8988T (cell line): Measurements from ENCODE around the gene TRAPPC2.

ENCODE experiments used
- DNase-seq: peaks from one replicate; pipeline ENCODE4 v3.0.0; 2011

TRAPPC2 gene

DNA sequence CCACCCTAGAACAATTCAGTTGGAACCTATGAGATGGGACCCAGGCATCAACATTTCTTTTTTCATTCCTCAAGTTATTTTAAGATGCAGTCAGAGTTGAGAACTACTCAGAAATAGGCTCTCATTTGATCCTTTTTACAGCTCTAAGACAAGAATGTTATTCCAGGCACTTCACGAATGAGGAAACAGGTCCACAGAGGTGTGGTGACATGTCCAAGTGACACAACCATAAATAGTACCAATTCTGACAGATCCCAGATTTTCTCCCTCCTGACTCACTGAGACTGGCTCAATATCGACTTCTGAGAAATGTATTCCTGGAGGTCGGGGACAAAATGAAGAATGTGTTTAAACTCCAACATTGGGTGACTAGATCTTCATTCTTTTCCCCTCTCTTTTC lies 70.4 kb downstream of the TRAPPC2 start:
- DNase-seq: no peak

DNA sequence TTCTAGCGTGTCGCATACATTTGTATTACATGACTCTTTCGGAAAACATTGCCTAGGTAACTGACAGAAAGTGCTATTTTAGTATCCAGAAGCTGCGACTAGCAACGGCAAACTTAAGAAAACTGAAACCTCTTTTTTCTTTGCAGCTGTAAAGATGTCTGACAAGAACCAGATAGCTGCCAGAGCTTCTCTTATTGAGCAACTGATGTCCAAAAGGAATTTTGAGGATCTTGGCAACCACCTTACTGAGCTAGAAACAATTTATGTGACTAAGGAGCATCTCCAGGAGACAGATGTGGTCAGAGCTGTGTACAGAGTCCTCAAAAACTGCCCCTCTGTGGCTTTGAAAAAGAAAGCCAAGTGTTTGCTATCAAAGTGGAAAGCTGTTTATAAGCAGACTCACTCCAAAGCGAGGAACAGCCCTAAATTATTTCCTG lies 72.0 kb downstream of the TRAPPC2 start:
- DNase-seq: no peak
